ENCODE measurements around the gene DDX27. TPM values are rescaled to one million over a fixed set of nuclear protein-coding genes. Genes with fewer than 3 reads are reported as not detected.
A peak's percentile ranks its signal among the peaks of the same experiment; 100 is the strongest.

Gene DDX27
- total and polyA plus RNA-seq, 2 of the 8 experiments (the other 6 are each of a cell fraction or from before 2014, with no cell fraction given) = 42.7 to 51.0 TPM

DNA sequence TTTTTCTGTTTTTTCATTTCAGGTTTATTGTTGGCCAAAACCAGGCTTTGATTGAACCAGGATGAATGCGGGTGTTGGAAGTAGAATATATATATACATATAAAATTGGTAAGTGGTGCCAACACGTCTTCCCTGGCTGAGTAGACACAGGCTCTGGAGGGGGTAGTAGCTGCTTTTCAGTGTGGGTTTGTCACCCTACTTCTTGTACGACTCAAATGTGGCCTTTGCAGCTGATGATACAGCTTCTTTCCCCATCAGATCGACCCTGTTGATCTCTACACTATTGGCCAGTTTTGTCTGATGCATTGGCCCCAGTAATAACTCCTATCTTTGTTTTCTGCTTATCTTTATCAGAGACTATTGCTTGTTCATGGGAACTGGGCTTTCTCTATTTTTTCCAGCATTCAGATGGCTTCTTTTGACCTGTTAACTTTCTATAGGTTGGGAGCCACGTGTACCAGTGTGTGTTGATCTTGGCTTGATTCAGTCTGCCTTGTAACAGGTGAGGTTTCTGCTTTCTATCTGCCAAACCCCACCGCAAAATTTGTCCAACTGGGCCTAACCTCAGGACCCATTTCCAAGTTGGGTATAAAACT, 61.3 kb downstream of the DDX27 start (continued):
- TF ChIP-seq JUND (IDR thresholded peaks at IDR 0.05; ENCODE audit: low read length) (no peak), POLR2AphosphoS5 (IDR thresholded peaks at IDR 0.05; ENCODE audit: low read depth, low read length) (peak; percentile 74; the same call in 1 of the 2 replicates), ATF3 (IDR thresholded peaks at IDR 0.05; ENCODE audit: insufficient read depth, low read depth, low read length) (no peak), MAFK (IDR thresholded peaks at IDR 0.05; ENCODE audit: low read depth, low read length) (no peak), RFX5 (IDR thresholded peaks at IDR 0.05; ENCODE audit: borderline replicate concordance, low read depth, low read length) (no peak), SUZ12 (IDR thresholded peaks at IDR 0.05; ENCODE audit: low read length) (no peak), CHD7 (IDR thresholded peaks at IDR 0.05; ENCODE audit: insufficient replicate concordance, low read length) (no peak), GABPA (IDR thresholded peaks at IDR 0.05; ENCODE audit: borderline replicate concordance, insufficient read depth, low read length) (no peak), FOSL1 (IDR thresholded peaks at IDR 0.05; ENCODE audit: insufficient read depth, low read depth, low read length) (no peak), ZNF274 (IDR thresholded peaks at IDR 0.05; ENCODE audit: borderline replicate concordance, extremely low read depth, low read length) (no peak)

Data from H1 (cell line).